H9 (cell line): Measurements from ENCODE around the gene TTLL13. TPM values are rescaled to one million over a fixed set of nuclear protein-coding genes. Genes with fewer than 3 reads are reported as not detected.

Source experiments
- DNase-seq: peaks from one replicate; pipeline ENCODE4 v3.0.0-alpha.2; 2017
- H2AFZ ChIP-seq: one replicate; pipeline ENCODE4 v1.6.1; 2013; ENCODE audit warnings: mild to moderate bottlenecking, low read length, control low read depth, moderate library complexity
- H2AK5ac ChIP-seq: 2 replicates; pipeline ENCODE4 v1.6.1; 2013; ENCODE audit warnings: low read length, control low read depth, mixed read lengths; ENCODE audit not compliant: insufficient read length
- H2BK120ac ChIP-seq: one replicate; pipeline ENCODE4 v1.6.1; 2013; ENCODE audit warnings: low read depth, mild to moderate bottlenecking, low read length, control low read depth, inconsistent platforms; ENCODE audit not compliant: poor library complexity, severe bottlenecking
- H2BK12ac ChIP-seq: 2 replicates; pipeline ENCODE4 v1.6.1; 2013; ENCODE audit warnings: low read length, control low read depth, mixed read lengths, low read depth; ENCODE audit not compliant: insufficient read length
- H2BK15ac ChIP-seq: 2 replicates; pipeline ENCODE4 v1.6.1; 2013; ENCODE audit warnings: low read depth, low read length, control low read depth
- H2BK20ac ChIP-seq: one replicate; pipeline ENCODE4 v1.6.1; 2013; ENCODE audit warnings: low read depth, mild to moderate bottlenecking, low read length, control low read depth, inconsistent platforms; ENCODE audit not compliant: poor library complexity, severe bottlenecking
- H2BK5ac ChIP-seq: 2 replicates; pipeline ENCODE4 v1.6.1; 2013; ENCODE audit warnings: low read length, control low read depth, mixed read lengths; ENCODE audit not compliant: insufficient read length
- H3K14ac ChIP-seq: 2 replicates; pipeline ENCODE4 v1.6.1; 2013; ENCODE audit warnings: low read length, control low read depth; ENCODE audit not compliant: insufficient read depth
- H3K18ac ChIP-seq: 2 replicates; pipeline ENCODE4 v1.6.1; 2013; ENCODE audit warnings: low read depth, mild to moderate bottlenecking, mixed read lengths, low read length, control low read depth; ENCODE audit not compliant: insufficient read length
- H3K23ac ChIP-seq: 2 replicates; pipeline ENCODE4 v1.6.1; 2013; ENCODE audit warnings: low read length, control low read depth, mixed read lengths, low read depth; ENCODE audit not compliant: insufficient read length
- H3K23me2 ChIP-seq: 2 replicates; pipeline ENCODE4 v1.6.1; 2013; ENCODE audit warnings: low read depth, mild to moderate bottlenecking, mixed read lengths, low read length, control low read depth; ENCODE audit not compliant: insufficient read length, poor library complexity, severe bottlenecking
- H3K27ac ChIP-seq: 2 replicates; pipeline ENCODE4 v1.5.1; 2013; ENCODE audit warnings: low read length, control low read depth, mixed read lengths, low read depth; ENCODE audit not compliant: insufficient read length
- H3K27me3 ChIP-seq: 2 replicates; pipeline ENCODE4 v1.6.1; 2013; ENCODE audit warnings: low read length, control low read depth, inconsistent platforms; ENCODE audit not compliant: insufficient read depth
- H3K4ac ChIP-seq: 2 replicates; pipeline ENCODE4 v1.6.1; 2013; ENCODE audit warnings: low read depth, mild to moderate bottlenecking, control low read depth, inconsistent platforms, low read length, moderate library complexity
- H3K4me1 ChIP-seq: 2 replicates; pipeline ENCODE4 v1.6.1; 2013; ENCODE audit warnings: low read length, control low read depth, inconsistent platforms; ENCODE audit not compliant: insufficient read depth
- H3K4me2 ChIP-seq: 2 replicates; pipeline ENCODE4 v1.6.1; 2013; ENCODE audit warnings: low read length, control low read depth, mixed read lengths; ENCODE audit not compliant: insufficient read length, insufficient read depth
- H3K56ac ChIP-seq: 2 replicates; pipeline ENCODE4 v1.6.1; 2013; ENCODE audit warnings: low read depth, mild to moderate bottlenecking, mixed read lengths, low read length, control low read depth; ENCODE audit not compliant: insufficient read length
- H3K79me1 ChIP-seq: 2 replicates; pipeline ENCODE4 v1.6.1; 2013; ENCODE audit warnings: low read depth, mild to moderate bottlenecking, moderate library complexity, low read length, control low read depth, inconsistent platforms; ENCODE audit not compliant: insufficient read depth, poor library complexity, severe bottlenecking
- H3K79me2 ChIP-seq: 2 replicates; pipeline ENCODE4 v1.6.1; 2013; ENCODE audit warnings: low read length, control low read depth, inconsistent platforms; ENCODE audit not compliant: insufficient read depth
- H3K9ac ChIP-seq: 2 replicates; pipeline ENCODE4 v1.6.1; 2013; ENCODE audit warnings: low read length, control low read depth, mixed read lengths; ENCODE audit not compliant: insufficient read length; ENCODE audit errors: extremely low read depth
- H3K9me3 ChIP-seq: one replicate; pipeline ENCODE4 v1.6.1; 2013; ENCODE audit warnings: low read depth, low read length, inconsistent platforms; ENCODE audit not compliant: control insufficient read depth
- H3T11ph ChIP-seq: one replicate; pipeline ENCODE4 v1.6.1; 2013; ENCODE audit warnings: mild to moderate bottlenecking, low read length, control low read depth, inconsistent platforms
- H4K20me1 ChIP-seq: one replicate; pipeline ENCODE4 v1.6.1; 2013; ENCODE audit not compliant: control insufficient read depth, insufficient read length, insufficient read depth
- H4K5ac ChIP-seq: 2 replicates; pipeline ENCODE4 v1.6.1; 2013; ENCODE audit warnings: low read depth, mild to moderate bottlenecking, mixed read lengths, low read length, control low read depth; ENCODE audit not compliant: insufficient read length
- H4K8ac ChIP-seq: replicated peaks from 2 replicates; pipeline ENCODE4 v1.6.1; 2013; ENCODE audit warnings: low read length, control low read depth, mixed read lengths, low read depth; ENCODE audit not compliant: insufficient read length
- H4K91ac ChIP-seq: 2 replicates; pipeline ENCODE4 v1.6.1; 2013; ENCODE audit warnings: low read depth, mild to moderate bottlenecking, moderate library complexity, mixed read lengths, low read length, control low read depth; ENCODE audit not compliant: insufficient read length
- H3K27ac Mint-ChIP-seq, 3 experiments: 2 replicates in 2 of 3; 3 replicates in 1 of 3; pipeline ENCODE4 v1.8.0; 2020 to 2021; ENCODE audit warnings: mixed read lengths in 3 of 3, mild to moderate bottlenecking in 1 of 3, moderate library complexity in 1 of 3
- H3K27me3 Mint-ChIP-seq: 2 replicates; pipeline ENCODE4 v1.8.0; 2021; ENCODE audit warnings: low read depth, mild to moderate bottlenecking, moderate library complexity, mixed read lengths
- H3K36me3 Mint-ChIP-seq, 3 experiments: 2 replicates in 2 of 3; 3 replicates in 1 of 3; pipeline ENCODE4 v1.8.0; 2020 to 2021; ENCODE audit warnings: low read depth in 3 of 3, mixed read lengths in 3 of 3; ENCODE audit not compliant: insufficient read depth in 1 of 3
- H3K4me1 Mint-ChIP-seq, 2 experiments: 2 replicates each; pipeline ENCODE4 v1.8.0; 2020; ENCODE audit warnings: mixed read lengths in 2 of 2
- H3K4me3 Mint-ChIP-seq, 2 experiments: 2 replicates in 1 of 2; 3 replicates in 1 of 2; pipeline ENCODE4 v1.8.0; 2020 to 2021; ENCODE audit warnings: mild to moderate bottlenecking in 2 of 2, mixed read lengths in 2 of 2, moderate library complexity in 1 of 2
- H3K9me3 Mint-ChIP-seq, 2 experiments: 2 replicates in 1 of 2; 3 replicates in 1 of 2; pipeline ENCODE4 v1.8.0; 2020; ENCODE audit warnings: mild to moderate bottlenecking in 2 of 2, mixed read lengths in 2 of 2, moderate library complexity in 1 of 2
- CTCF ChIP-seq: fragments of 200-600 bp; sonication (generic); conservative IDR thresholded peaks from 3 replicates; pipeline ENCODE4 v1.8.0; 2021; ENCODE audit warnings: antibody characterized with exemption, mild to moderate bottlenecking
- WGBS: extraction: QIAGEN DNeasy Blood & Tissue Kit; methylation state at CpG from one replicate; pipeline ENCODE4 v1.1.7; 2013; ENCODE audit warnings: missing lambda C conversion rate, low lambda C conversion rate, mixed read lengths; ENCODE audit not compliant: insufficient read length; ENCODE audit errors: extremely low coverage; 5-methylcytosine and 5-hydroxymethylcytosine counted together
- total RNA-seq: library from RNA; stranded (reverse); gene quantifications from 2 replicates; pipeline ENCODE4 v1.2.1, GENCODE V29; 2021

TTLL13 gene
- total RNA-seq, 1 experiment from 2014 or later: not detected

GRCh38 chr15:90241343-90242192, 7.8 kb upstream of the TTLL13 start:
- Mint-ChIP-seq H3K4me1 (no peaks in the 10 kb centered on the region), H3K9me3 (no peaks in the 10 kb centered on the region), H3K27me3 (no peaks in the 10 kb centered on the region), H3K27ac (no peak overlapping the region), H3K36me3 (peaks cover 3 to 12% (median 8%) of the 10 kb centered on the region in 3 experiments; a peak in 6 of 7 replicates), H3K4me3 (no peak overlapping the region)
- no peaks in the 10 kb centered on the region for H3K23me2 ChIP-seq
- no peak overlapping the region for H2BK120ac ChIP-seq
- no peaks in the 10 kb centered on the region for H3K79me2 ChIP-seq
- H2BK12ac ChIP-seq: no peak overlapping the region
- TF ChIP-seq CTCF: no peak
- no peaks in the 10 kb centered on the region for H3K27me3 ChIP-seq
- no peak overlapping the region for H2AFZ ChIP-seq
- DNase-seq: no peak
- no CpG with 5 or more reads among the region's 22 CpGs for WGBS
- no peak overlapping the region for H4K8ac ChIP-seq
- H3K9me3 ChIP-seq: no peaks in the 10 kb centered on the region
- H3K79me1 ChIP-seq: no peaks in the 10 kb centered on the region
- H2BK5ac ChIP-seq: no peak overlapping the region
- no peak overlapping the region for H3K56ac ChIP-seq
- no peaks in the 10 kb centered on the region for H3K4me1 ChIP-seq
- no peak overlapping the region for H3K4ac ChIP-seq
- H3K27ac ChIP-seq: no peak overlapping the region
- no peak overlapping the region for H4K91ac ChIP-seq
- H2AK5ac ChIP-seq: no peak overlapping the region
- no peak overlapping the region for H2BK20ac ChIP-seq
- no peak overlapping the region for H3K14ac ChIP-seq
- no peak overlapping the region for H3K18ac ChIP-seq
- no peaks in the 10 kb centered on the region for H4K20me1 ChIP-seq
- H3T11ph ChIP-seq: no peak overlapping the region
- no peak overlapping the region for H2BK15ac ChIP-seq
- no peak overlapping the region for H3K23ac ChIP-seq
- H3K4me2 ChIP-seq: no peak overlapping the region
- H4K5ac ChIP-seq: no peak overlapping the region
- H3K9ac ChIP-seq: no peak overlapping the region
